ENCODE data around the gene GRIN2C. TPM values are rescaled to one million over a fixed set of nuclear protein-coding genes. Genes with fewer than 3 reads are reported as not detected.
"Not testable (repeated sequence)": the region's sequence is repeated elsewhere in the genome, so short reads cannot be mapped to it uniquely, and the experiment has no call there.

Gene GRIN2C
- total RNA-seq, 4 donors from 2014 or later = 0.16 to 3.5 (median 0.42) TPM; not detected in 1

DNA sequence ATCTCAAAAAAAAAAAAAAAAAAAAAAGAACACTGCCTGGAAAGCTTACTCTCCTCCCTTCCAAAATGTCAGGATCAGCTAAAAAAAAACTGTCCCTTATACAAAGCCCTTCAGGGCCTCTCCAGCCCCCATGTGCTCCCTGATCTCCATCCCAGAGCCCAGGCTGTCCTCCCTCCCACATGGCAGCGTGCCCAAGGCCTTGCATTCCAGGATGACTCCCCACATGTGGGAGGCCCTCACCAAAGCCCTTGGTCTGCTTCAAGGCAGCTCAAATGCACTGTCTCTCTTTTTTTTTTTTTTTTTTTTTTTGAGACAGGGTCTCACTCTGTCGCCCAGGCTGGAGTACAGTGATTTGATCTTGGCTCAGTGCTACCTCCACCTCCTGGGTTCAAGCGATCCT, 10.8 kb upstream of the GRIN2C start:
- TF ChIP-seq POLR2AphosphoS5 (IDR thresholded peaks at IDR 0.05) (no peak), POLR2A (IDR thresholded peaks at IDR 0.05) (no peak), EP300 (IDR thresholded peaks at IDR 0.05) (no peak)
- TF ChIP-seq, protein P1, sequence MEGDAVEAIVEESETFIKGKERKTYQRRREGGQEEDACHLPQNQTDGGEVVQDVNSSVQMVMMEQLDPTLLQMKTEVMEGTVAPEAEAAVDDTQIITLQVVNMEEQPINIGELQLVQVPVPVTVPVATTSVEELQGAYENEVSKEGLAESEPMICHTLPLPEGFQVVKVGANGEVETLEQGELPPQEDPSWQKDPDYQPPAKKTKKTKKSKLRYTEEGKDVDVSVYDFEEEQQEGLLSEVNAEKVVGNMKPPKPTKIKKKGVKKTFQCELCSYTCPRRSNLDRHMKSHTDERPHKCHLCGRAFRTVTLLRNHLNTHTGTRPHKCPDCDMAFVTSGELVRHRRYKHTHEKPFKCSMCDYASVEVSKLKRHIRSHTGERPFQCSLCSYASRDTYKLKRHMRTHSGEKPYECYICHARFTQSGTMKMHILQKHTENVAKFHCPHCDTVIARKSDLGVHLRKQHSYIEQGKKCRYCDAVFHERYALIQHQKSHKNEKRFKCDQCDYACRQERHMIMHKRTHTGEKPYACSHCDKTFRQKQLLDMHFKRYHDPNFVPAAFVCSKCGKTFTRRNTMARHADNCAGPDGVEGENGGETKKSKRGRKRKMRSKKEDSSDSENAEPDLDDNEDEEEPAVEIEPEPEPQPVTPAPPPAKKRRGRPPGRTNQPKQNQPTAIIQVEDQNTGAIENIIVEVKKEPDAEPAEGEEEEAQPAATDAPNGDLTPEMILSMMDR (IDR thresholded peaks at IDR 0.05) = no peak
- Histone ChIP-seq H3K9me3 (no peaks in the 10 kb centered on the region), H3K4me1 (peaks cover 0 to 25% (median 12%) of the 10 kb centered on the region in 3 donors), H3K27ac (no peak overlapping the region), H3K27me3 (no peaks in the 10 kb centered on the region), H3K4me3 (no peak overlapping the region), H3K36me3 (no peaks in the 10 kb centered on the region)
- no peak for ATAC-seq
- WGBS, 2 donors (ENCODE audit: low coverage in 1 of 2) = 79 to 100% methylated on average over 1 to 2 of the region's 3 CpGs

DNA sequence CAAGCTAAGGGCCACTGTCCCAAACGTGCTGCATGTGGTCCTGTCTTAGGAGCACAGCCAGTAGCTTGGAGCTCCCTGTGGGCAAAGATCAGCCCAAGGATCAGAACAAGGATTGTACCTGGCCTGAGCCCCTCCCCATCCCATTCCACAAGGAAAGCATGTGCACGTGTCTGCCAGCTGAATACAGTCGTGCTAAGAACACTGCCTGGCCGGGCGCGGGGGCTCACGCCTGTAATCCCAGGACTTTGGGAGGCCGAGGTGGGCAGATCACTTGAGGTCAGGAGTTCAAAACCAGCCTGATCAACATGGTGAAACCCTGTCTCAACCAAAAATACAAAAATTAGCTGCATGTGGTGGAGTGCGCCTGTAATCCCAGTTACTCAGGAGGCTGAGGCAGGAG, 10.3 kb upstream of the GRIN2C start:
- ATAC-seq, H3K9me3 ChIP-seq, H3K27me3 ChIP-seq, H3K36me3 ChIP-seq, H3K27ac ChIP-seq, H3K4me3 ChIP-seq: not testable (repeated sequence)
- no CpG with 5 or more reads among the region's 9 CpGs for WGBS, 2 donors (ENCODE audit: low coverage in 1 of 2)
- peaks cover 0 to 25% (median 12%) of the 10 kb centered on the region in 3 donors for H3K4me1 ChIP-seq

DNA sequence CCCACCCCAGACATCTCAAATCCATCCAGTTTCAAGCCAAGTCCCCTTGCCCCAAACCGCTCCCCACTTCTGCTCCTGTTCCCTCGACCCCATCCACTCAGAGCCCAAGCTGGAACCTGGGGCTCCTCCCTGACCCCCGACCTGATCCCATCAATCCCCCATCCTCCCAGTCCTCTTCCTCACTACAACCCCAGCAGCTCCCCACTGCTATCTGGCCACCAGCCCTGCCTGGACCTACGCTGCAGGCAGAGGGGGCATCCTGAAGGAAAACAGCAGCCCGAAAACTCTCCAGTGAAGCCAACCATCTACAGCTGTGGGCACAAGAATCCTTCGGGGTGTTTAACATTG, 9.2 kb upstream of the GRIN2C start:
- no peaks in the 10 kb centered on the region for H3K36me3 ChIP-seq
- ATAC-seq = no peak
- H3K9me3 ChIP-seq = no peaks in the 10 kb centered on the region
- H3K4me1 ChIP-seq = peaks cover 0 to 29% (median 10%) of the 10 kb centered on the region in 3 donors
- H3K4me3 ChIP-seq = no peak overlapping the region
- 92 to 100% methylated on average over 2 to 4 of the region's 6 CpGs for WGBS, 2 donors (ENCODE audit: low coverage in 1 of 2)
- H3K27ac ChIP-seq = no peak overlapping the region
- TF ChIP-seq EP300 (IDR thresholded peaks at IDR 0.05) (no peak), POLR2A (IDR thresholded peaks at IDR 0.05) (no peak), POLR2AphosphoS5 (IDR thresholded peaks at IDR 0.05) (no peak)
- TF ChIP-seq, protein P1 (IDR thresholded peaks at IDR 0.05) = no peak
- H3K27me3 ChIP-seq = peaks cover 7% of the 10 kb centered on the region

DNA sequence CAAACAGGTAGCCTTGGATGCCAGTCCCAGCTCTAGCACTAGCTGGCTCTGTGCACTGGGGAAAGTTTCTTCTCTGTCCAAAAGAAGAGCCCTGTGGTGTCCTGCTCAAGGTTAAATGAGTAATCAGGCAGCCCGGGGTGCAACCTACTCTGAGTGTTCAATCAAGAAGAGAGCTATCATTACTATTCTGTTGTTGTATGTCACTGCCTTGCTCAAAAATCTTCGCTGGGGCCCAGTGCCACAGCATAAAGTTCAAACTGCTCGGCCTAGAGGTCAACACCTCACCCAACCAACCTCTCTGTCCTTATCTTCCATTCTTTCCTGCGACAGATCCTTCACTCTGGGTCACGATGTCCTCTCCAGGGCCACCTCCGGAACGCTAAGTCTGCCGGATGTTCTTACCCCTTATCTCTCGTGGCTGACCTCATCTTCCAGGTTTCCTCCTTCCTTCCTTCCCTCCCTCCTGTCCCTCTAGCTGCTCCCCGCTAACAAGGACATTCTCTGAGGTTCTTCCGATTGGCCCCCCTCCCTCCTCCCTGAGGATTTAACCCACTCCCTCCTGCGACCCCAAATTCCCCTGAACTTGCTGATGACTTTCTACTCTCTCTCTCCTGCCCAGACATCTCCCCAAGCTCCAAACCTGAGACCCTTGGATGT, 8.7 kb upstream of the GRIN2C start:
- peaks cover 7% of the 10 kb centered on the region for H3K27me3 ChIP-seq
- TF ChIP-seq, protein P1 (IDR thresholded peaks at IDR 0.05) = no peak
- no peak for TF ChIP-seq EP300 (IDR thresholded peaks at IDR 0.05)
- TF ChIP-seq POLR2A (IDR thresholded peaks at IDR 0.05) = no peak
- no peak for TF ChIP-seq POLR2AphosphoS5 (IDR thresholded peaks at IDR 0.05)
- WGBS, 2 donors (ENCODE audit: low coverage in 1 of 2) = 78 to 80% methylated on average over 10 to 11 of the region's 12 CpGs
- H3K4me3 ChIP-seq = no peak overlapping the region
- no peak for ATAC-seq
- H3K9me3 ChIP-seq = no peaks in the 10 kb centered on the region
- peaks cover 0 to 26% (median 8%) of the 10 kb centered on the region in 3 donors for H3K4me1 ChIP-seq
- H3K36me3 ChIP-seq = no peaks in the 10 kb centered on the region
- H3K27ac ChIP-seq = no peak overlapping the region

DNA sequence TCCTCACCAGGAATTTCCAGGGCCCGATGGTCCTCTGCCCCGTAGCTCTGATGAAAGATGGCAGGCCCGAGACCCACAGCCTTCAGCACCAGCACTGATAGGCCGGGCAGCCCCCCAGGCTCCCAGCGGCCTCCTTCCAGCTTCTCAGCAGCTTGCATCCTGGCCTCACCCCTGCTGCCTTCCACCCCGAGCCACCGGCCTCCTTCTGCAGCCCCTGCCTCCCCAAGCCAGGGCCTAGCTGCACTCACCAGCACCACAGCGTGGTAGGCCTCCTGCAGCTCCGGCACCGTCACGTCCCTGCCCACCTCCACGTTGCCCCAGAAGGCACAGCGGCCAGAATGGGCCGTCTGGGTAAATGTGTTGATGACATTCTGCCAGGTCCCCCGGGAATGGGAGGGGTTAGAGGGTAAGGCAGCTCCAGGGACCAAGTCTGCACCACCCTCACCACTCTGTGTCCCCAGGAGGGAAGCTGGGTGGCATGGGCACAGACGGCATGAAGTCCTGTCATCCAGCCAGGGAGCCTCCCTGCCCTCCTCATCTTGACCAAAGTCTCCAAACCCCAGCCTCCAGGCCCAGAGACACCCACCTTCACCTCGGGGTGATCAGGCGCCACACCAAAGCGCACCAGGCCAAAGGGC, 6.6 kb upstream of the GRIN2C start:
- no peaks in the 10 kb centered on the region for H3K9me3 ChIP-seq
- no peaks in the 10 kb centered on the region for H3K36me3 ChIP-seq
- H3K27me3 ChIP-seq = peaks cover 26% of the 10 kb centered on the region
- H3K4me3 ChIP-seq = no peak overlapping the region
- no peak overlapping the region for H3K27ac ChIP-seq
- peaks cover 0 to 23% (median 6%) of the 10 kb centered on the region in 3 donors for H3K4me1 ChIP-seq
- TF ChIP-seq EP300 (IDR thresholded peaks at IDR 0.05) (no peak), POLR2AphosphoS5 (IDR thresholded peaks at IDR 0.05) (no peak), POLR2A (IDR thresholded peaks at IDR 0.05) (no peak)
- TF ChIP-seq, protein P1 (IDR thresholded peaks at IDR 0.05) = no peak
- no peak for ATAC-seq
- no CpG with 5 or more reads among the region's 19 CpGs for WGBS, 2 donors (ENCODE audit: low coverage in 1 of 2)

All from gastroesophageal sphincter (tissue), 4 donors.